GM23338 (cell line): ENCODE data around the gene TELO2.
"Not testable (repeated sequence)": the region's sequence is repeated elsewhere in the genome, so short reads cannot be mapped to it uniquely, and the experiment has no call there.

Source experiments
- CREB1 ChIP-seq: fragments of 250-450 bp; sonication (Bioruptor Pico); IDR thresholded peaks from 2 replicates; pipeline ENCODE4 v1.5.0; 2020; ENCODE audit warnings: low read depth, mild to moderate bottlenecking, moderate library complexity
- EZH2 ChIP-seq: fragments of 200-600 bp; sonication (generic); IDR thresholded peaks from one replicate; pipeline ENCODE4 v1.8.0; 2017; ENCODE audit warnings: antibody characterized with exemption, mild to moderate bottlenecking, low read depth; ENCODE audit not compliant: unreplicated experiment
- EZH2phosphoT487 ChIP-seq: fragments of 200-600 bp; sonication (generic); IDR thresholded peaks from one replicate; pipeline ENCODE4 v1.8.1; 2018; ENCODE audit warnings: antibody characterized with exemption; ENCODE audit not compliant: unreplicated experiment
- JUNB ChIP-seq: IDR thresholded peaks from one replicate; pipeline ENCODE4 v1.6.1; 2016; ENCODE audit warnings: antibody characterized with exemption; ENCODE audit not compliant: unreplicated experiment
- NANOG ChIP-seq: IDR thresholded peaks from 2 replicates; pipeline ENCODE4 v1.6.1; 2016; ENCODE audit warnings: antibody characterized with exemption, borderline replicate concordance
- POLR2AphosphoS5 ChIP-seq: IDR thresholded peaks from 2 replicates; pipeline ENCODE4 v1.6.1; 2016; ENCODE audit warnings: antibody characterized with exemption, low read depth
- REST ChIP-seq: IDR thresholded peaks from one replicate; pipeline ENCODE4 v1.6.1; 2018; ENCODE audit warnings: antibody characterized with exemption; ENCODE audit not compliant: unreplicated experiment
- STAT1 ChIP-seq: IDR thresholded peaks from one replicate; pipeline ENCODE4 v1.6.1; 2016; ENCODE audit warnings: antibody characterized with exemption; ENCODE audit not compliant: unreplicated experiment
- TF ChIP-seq, protein P1 (sequence below), 2 experiments: fragments of 200-600 bp in 1 of 2; sonication (generic) in 1 of 2; conservative IDR thresholded peaks; 2 replicates each; pipeline versions ENCODE4 v1.5.1 to v1.6.1; 2016 to 2017; ENCODE audit warnings: antibody characterized with exemption in 2 of 2, low read depth in 2 of 2, mild to moderate bottlenecking in 2 of 2, moderate library complexity in 1 of 2

- TF ChIP-seq, protein P1, sequence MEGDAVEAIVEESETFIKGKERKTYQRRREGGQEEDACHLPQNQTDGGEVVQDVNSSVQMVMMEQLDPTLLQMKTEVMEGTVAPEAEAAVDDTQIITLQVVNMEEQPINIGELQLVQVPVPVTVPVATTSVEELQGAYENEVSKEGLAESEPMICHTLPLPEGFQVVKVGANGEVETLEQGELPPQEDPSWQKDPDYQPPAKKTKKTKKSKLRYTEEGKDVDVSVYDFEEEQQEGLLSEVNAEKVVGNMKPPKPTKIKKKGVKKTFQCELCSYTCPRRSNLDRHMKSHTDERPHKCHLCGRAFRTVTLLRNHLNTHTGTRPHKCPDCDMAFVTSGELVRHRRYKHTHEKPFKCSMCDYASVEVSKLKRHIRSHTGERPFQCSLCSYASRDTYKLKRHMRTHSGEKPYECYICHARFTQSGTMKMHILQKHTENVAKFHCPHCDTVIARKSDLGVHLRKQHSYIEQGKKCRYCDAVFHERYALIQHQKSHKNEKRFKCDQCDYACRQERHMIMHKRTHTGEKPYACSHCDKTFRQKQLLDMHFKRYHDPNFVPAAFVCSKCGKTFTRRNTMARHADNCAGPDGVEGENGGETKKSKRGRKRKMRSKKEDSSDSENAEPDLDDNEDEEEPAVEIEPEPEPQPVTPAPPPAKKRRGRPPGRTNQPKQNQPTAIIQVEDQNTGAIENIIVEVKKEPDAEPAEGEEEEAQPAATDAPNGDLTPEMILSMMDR (conservative IDR thresholded peaks at IDR 0.05; ENCODE audit: low read depth in 2 of 2): not testable (repeated sequence)
- not testable (repeated sequence) for TF ChIP-seq POLR2AphosphoS5; EZH2; EZH2phosphoT487; CREB1 (CRISPR knock-in tag); REST; STAT1; JUNB; NANOG
Observed at GRCh38 chr16:1478937-1479336, 14.2 kb upstream of the TELO2 start.
